IMR-90 (cell line): ENCODE data around the gene ROBO3. TPM values are rescaled to one million over a fixed set of nuclear protein-coding genes. Genes with fewer than 3 reads are reported as not detected.

ENCODE experiments used
- ATAC-seq: fragments of 200-7000 bp; cut with Tn5 transposase; 2 replicates; pipeline ENCODE4 v1.9.1; 2020; ENCODE audit warnings: low read depth, mild to moderate bottlenecking, moderate library complexity
- BruUV-seq: library from RNA; stranded (reverse); fragments of 400-500 nt; replicated peaks from 2 replicates; lab custom pipeline; 2021; lab: Mats Ljungman, UMichigan
- CTCF ChIA-PET: fragments of 300-600 bp; formaldehyde crosslinking; extraction: SDS; loops from one replicate; lab custom pipeline; 2021; ENCODE audit warnings: antibody characterized with exemption; lab: Yijun Ruan, JAX
- POLR2A ChIA-PET: fragments of 300-600 bp; sonication (Branson Sonifier 250); formaldehyde crosslinking; loops from one replicate; lab custom pipeline; 2022; ENCODE audit warnings: antibody characterized with exemption; ENCODE audit not compliant: unreplicated experiment; lab: Charles Lee
- DNase-seq: peaks from one replicate; pipeline ENCODE4 v3.0.0; 2013
- H2AFZ ChIP-seq: replicated peaks from 2 replicates; pipeline ENCODE3; 2013; ENCODE audit warnings: low read length, mild to moderate bottlenecking; ENCODE audit not compliant: poor library complexity
- H2AK5ac ChIP-seq: 2 replicates; pipeline ENCODE4 v1.6.1; 2013; ENCODE audit warnings: low read depth, low read length, inconsistent platforms
- H2AK9ac ChIP-seq: replicated peaks from 2 replicates; pipeline ENCODE3; 2013; ENCODE audit warnings: mild to moderate bottlenecking, low read depth, low read length, moderate library complexity; ENCODE audit not compliant: poor library complexity
- H2BK120ac ChIP-seq: 2 replicates; pipeline ENCODE4 v1.6.1; 2013; ENCODE audit warnings: low read depth, low read length, inconsistent platforms
- H2BK15ac ChIP-seq: 3 replicates; pipeline ENCODE4 v1.6.1; 2013; ENCODE audit warnings: low read depth, low read length, inconsistent platforms
- H2BK20ac ChIP-seq: 2 replicates; pipeline ENCODE4 v1.6.1; 2013; ENCODE audit warnings: low read depth, mild to moderate bottlenecking, inconsistent platforms, low read length, moderate library complexity
- H2BK5ac ChIP-seq: 2 replicates; pipeline ENCODE4 v1.6.1; 2013; ENCODE audit warnings: mild to moderate bottlenecking, low read depth, low read length, inconsistent platforms; ENCODE audit not compliant: poor library complexity, severe bottlenecking
- H3K14ac ChIP-seq: replicated peaks from 2 replicates; pipeline ENCODE4 v1.6.1; 2013; ENCODE audit warnings: low read depth, low read length, inconsistent platforms
- H3K18ac ChIP-seq: 2 replicates; pipeline ENCODE4 v1.6.1; 2013; ENCODE audit warnings: low read depth, low read length, control low read depth
- H3K23ac ChIP-seq: 2 replicates; pipeline ENCODE4 v1.6.1; 2013; ENCODE audit warnings: low read depth, low read length, inconsistent platforms
- H3K27ac ChIP-seq: 2 replicates; pipeline ENCODE4 v1.5.1; 2013; ENCODE audit warnings: mild to moderate bottlenecking, control low read depth, low read length; ENCODE audit not compliant: insufficient read depth
- H3K27me3 ChIP-seq: 2 replicates; pipeline ENCODE4 v1.6.1; 2013; ENCODE audit warnings: low read length; ENCODE audit not compliant: control insufficient read depth, insufficient read depth
- H3K36me3 ChIP-seq: 2 replicates; pipeline ENCODE4 v1.6.1; 2013; ENCODE audit warnings: low read length, mixed read lengths; ENCODE audit not compliant: control insufficient read depth, insufficient read depth
- H3K4ac ChIP-seq: 2 replicates; pipeline ENCODE4 v1.6.1; 2013; ENCODE audit warnings: low read depth, low read length, inconsistent platforms
- H3K4me1 ChIP-seq: 2 replicates; pipeline ENCODE4 v1.6.1; 2013; ENCODE audit warnings: low read length, mixed read lengths; ENCODE audit not compliant: control insufficient read depth, insufficient read depth
- H3K4me2 ChIP-seq: 2 replicates; pipeline ENCODE4 v1.6.1; 2013; ENCODE audit warnings: low read depth, mild to moderate bottlenecking, control low read depth, low read length, moderate library complexity
- H3K4me3 ChIP-seq: 2 replicates; pipeline ENCODE4 v1.5.1; 2013; ENCODE audit warnings: low read depth, mild to moderate bottlenecking, control low read depth, low read length, moderate library complexity; ENCODE audit not compliant: insufficient read depth
- H3K56ac ChIP-seq: 2 replicates; pipeline ENCODE4 v1.6.1; 2013; ENCODE audit warnings: low read length, inconsistent platforms; ENCODE audit not compliant: insufficient read depth; ENCODE audit errors: extremely low read depth
- H3K79me1 ChIP-seq, 2 experiments: 2 replicates each; pipeline ENCODE4 v1.6.1; 2013; ENCODE audit warnings: low read length in 2 of 2, inconsistent platforms in 1 of 2, low read depth in 1 of 2
- H3K9ac ChIP-seq: 2 replicates; pipeline ENCODE4 v1.6.1; 2013; ENCODE audit warnings: low read depth, low read length, control low read depth
- H3K9me1 ChIP-seq: 2 replicates; pipeline ENCODE4 v1.6.1; 2013; ENCODE audit warnings: low read length, inconsistent platforms; ENCODE audit not compliant: insufficient read depth
- H3K9me3 ChIP-seq: 2 replicates; pipeline ENCODE4 v1.6.1; 2013; ENCODE audit warnings: low read length; ENCODE audit not compliant: control insufficient read depth, insufficient read depth
- H4K20me1 ChIP-seq: 2 replicates; pipeline ENCODE4 v1.6.1; 2013; ENCODE audit warnings: low read length, inconsistent platforms; ENCODE audit not compliant: insufficient read depth
- H4K5ac ChIP-seq: 2 replicates; pipeline ENCODE4 v1.6.1; 2013; ENCODE audit warnings: mild to moderate bottlenecking, low read depth, low read length, control low read depth
- H4K8ac ChIP-seq, 2 experiments: 2 replicates each; pipeline ENCODE4 v1.6.1; 2013; ENCODE audit warnings: low read depth in 2 of 2, low read length in 2 of 2, control low read depth in 1 of 2, inconsistent platforms in 1 of 2
- H4K91ac ChIP-seq: 2 replicates; pipeline ENCODE4 v1.6.1; 2013; ENCODE audit warnings: low read depth, low read length, inconsistent platforms; ENCODE audit not compliant: insufficient read depth
- BHLHE40 ChIP-seq: fragments of 150-350 bp; IDR thresholded peaks from 2 replicates; pipeline ENCODE4 v1.6.1; 2016; ENCODE audit warnings: mild to moderate bottlenecking, low read depth, low read length
- CEBPB ChIP-seq: IDR thresholded peaks from 2 replicates; pipeline ENCODE4 v1.6.1; 2012; ENCODE audit warnings: low read depth, low read length, improper control_type of control experiment
- CHD1 ChIP-seq: IDR thresholded peaks from 2 replicates; pipeline ENCODE4 v1.6.1; 2012; ENCODE audit warnings: low read depth, low read length, improper control_type of control experiment
- CTCF ChIP-seq: conservative IDR thresholded peaks from 2 replicates; pipeline ENCODE4 v1.5.1; 2012; ENCODE audit warnings: mild to moderate bottlenecking, low read depth, low read length, improper control_type of control experiment
- ELK1 ChIP-seq: fragments of 150-350 bp; IDR thresholded peaks from 2 replicates; pipeline ENCODE4 v1.6.1; 2016; ENCODE audit warnings: low read depth, mild to moderate bottlenecking, low read length, moderate library complexity, borderline replicate concordance
- MAFK ChIP-seq: IDR thresholded peaks from 2 replicates; pipeline ENCODE4 v1.6.1; 2012; ENCODE audit warnings: low read depth, low read length, improper control_type of control experiment
- POLR2A ChIP-seq: IDR thresholded peaks from 2 replicates; pipeline ENCODE4 v1.6.1; 2012; ENCODE audit warnings: mild to moderate bottlenecking, low read depth, low read length
- USF2 ChIP-seq: fragments of 150-350 bp; IDR thresholded peaks from 2 replicates; pipeline ENCODE4 v1.6.1; 2017; ENCODE audit warnings: mild to moderate bottlenecking, antibody characterized with exemption, low read length, low read depth
- WGBS, 2 experiments: methylation state at CpG; one replicate each; pipeline versions ENCODE4 v1.1.5 to v1.1.7; 2013; ENCODE audit warnings: missing lambda C conversion rate in 2 of 2; ENCODE audit not compliant: insufficient read length in 1 of 2; ENCODE audit errors: extremely low coverage in 2 of 2; 5-methylcytosine and 5-hydroxymethylcytosine counted together
- dilution Hi-C: fragments of 300-500 bp; cut with HindIII; formaldehyde crosslinking; loops from one replicate; pipeline ENCODE4 v1.14.3; 2018; ENCODE audit warnings: low sequenced_read_pairs; ENCODE audit not compliant: unreplicated experiment
- in situ Hi-C: fragments of 300-500 bp; cut with MboI; formaldehyde crosslinking; loops from 3 replicates; pipeline ENCODE4 v1.14.3; 2019; ENCODE audit warnings: low sequenced_read_pairs, inconsistent platforms, mixed read lengths
- intact Hi-C: fragments of 100-400 bp; cut with micrococcal nuclease; formaldehyde crosslinking; loops from 2 replicates; pipeline ENCODE4 v1.10.0; 2022
- polyA plus RNA-seq, 3 experiments: library from polyadenylated mRNA; depleted of rRNA; stranded (reverse); fragments of >200 nt; gene quantifications; 2 replicates each; pipeline ENCODE4 v1.2.3, GENCODE V29; 2012; ENCODE audit warnings: low replicate concordance in 1 of 3
- total RNA-seq: library from RNA; depleted of rRNA; stranded (reverse); fragments of >200 nt; gene quantifications from 2 replicates; pipeline ENCODE4 v1.2.3, GENCODE V29; 2012

ROBO3 gene
- total and polyA plus RNA-seq, 2 of the 4 experiments (the other 2 are of a cell fraction): 12.0 to 54.1 TPM

DNA sequence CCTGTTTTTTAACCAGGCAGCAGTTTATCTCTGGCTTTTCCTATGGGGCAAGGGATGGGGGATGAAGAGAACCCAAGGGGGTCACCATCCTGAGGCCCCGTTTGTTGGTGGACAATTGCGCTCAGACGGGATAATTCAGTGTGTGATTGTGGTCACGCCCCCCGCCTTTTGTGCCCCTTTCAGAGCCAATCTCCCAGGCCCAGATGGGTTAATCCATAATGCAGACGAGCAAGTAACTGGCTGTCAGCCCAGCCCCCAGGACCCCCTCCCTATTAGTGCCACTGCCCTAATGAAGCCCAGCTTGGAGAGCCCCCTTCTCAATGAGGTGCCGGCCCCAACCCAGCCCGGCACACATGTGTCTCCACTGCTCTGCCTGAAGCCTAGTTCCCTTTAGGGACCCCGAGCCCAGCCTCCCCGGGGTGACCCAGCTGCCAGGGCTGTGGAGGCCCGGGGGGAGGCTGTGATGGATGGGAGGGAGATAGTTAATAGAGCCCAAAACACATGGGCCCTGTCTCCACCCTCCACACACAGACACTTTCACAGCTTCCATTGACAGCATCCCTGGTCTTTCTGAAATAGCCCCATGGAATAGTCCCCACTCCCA is 19.1 kb upstream of the ROBO3 start:
- Histone ChIP-seq H4K5ac (no peak overlapping the region), H3K79me1 (no peaks in the 10 kb centered on the region), H3K4me1 (no peaks in the 10 kb centered on the region; the same call in 1 of the 2 replicates), H4K91ac (no peak overlapping the region), H3K4me3 (no peak overlapping the region), H3K4ac (no peak overlapping the region), H3K14ac (no peak overlapping the region), H2BK20ac (no peak overlapping the region), H2AK9ac (no peak overlapping the region), H3K4me2 (no peak overlapping the region), H2AK5ac (no peak overlapping the region), H3K18ac (no peak overlapping the region), H3K23ac (no peak overlapping the region), H3K27me3 (peaks cover 85% of the 10 kb centered on the region), H2BK120ac (no peak overlapping the region), H3K9me1 (no peaks in the 10 kb centered on the region; the same call in 1 of the 2 replicates), H4K20me1 (no peaks in the 10 kb centered on the region), H3K36me3 (no peaks in the 10 kb centered on the region), H3K27ac (no peak overlapping the region), H3K9me3 (peaks cover 3% of the 10 kb centered on the region), H2BK5ac (no peak overlapping the region), H3K9ac (no peak overlapping the region), H3K56ac (no peak overlapping the region), H2BK15ac (no peak overlapping the region), H4K8ac (no peak overlapping the region), H2AFZ (no peak overlapping the region)
- DNase-seq (no peak), ATAC-seq (no peak)
- BruUV-seq: no TSS peak
- intact Hi-C loops (no loop called here), in situ Hi-C loops (no loop called here), dilution Hi-C loops (no loop called here)
- CTCF ChIA-PET: interaction anchor here (0.7 kb wide), 1 partner anchor 53 kb away, joined by 3 read pairs; no protein-coding TSS in a partner anchor
- WGBS, 2 experiments: 10% methylated on average over 2 of the region's 11 CpGs; no CpG with 5 or more reads in 1 of the 2 experiments
- TF ChIP-seq CEBPB (no peak), CHD1 (no peak), CTCF (no peak), BHLHE40 (no peak), ELK1 (no peak), USF2 (no peak), MAFK (no peak), POLR2A (no peak)
- POLR2A ChIA-PET: no interaction called here
